GM19043 (cell line): ENCODE results near the gene SPANXN4.

ENCODE experiments used
- ATAC-seq: cut with Tn5 transposase; IDR thresholded peaks from one replicate; pipeline ENCODE4 v1.9.1; 2021; ENCODE audit warnings: low read depth; ENCODE audit not compliant: unreplicated experiment

SPANXN4 gene

DNA sequence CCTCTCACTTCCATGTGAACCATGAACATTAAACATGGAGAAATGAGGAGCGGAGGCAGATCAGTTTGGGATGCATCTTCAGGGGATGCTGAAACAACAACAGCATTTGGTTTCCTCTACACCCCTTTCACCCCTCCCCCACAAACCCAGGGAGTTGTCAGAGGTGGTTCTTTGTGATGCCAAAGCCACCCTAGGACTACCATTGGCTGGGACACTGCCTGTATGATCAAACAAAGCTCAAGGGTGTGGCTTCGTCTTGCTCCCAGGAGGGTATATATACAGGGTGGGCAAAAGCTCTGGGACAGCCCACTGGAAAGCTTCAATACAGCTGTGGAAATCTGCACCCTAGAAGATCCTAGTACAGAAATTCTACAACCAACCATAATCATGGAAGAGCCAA lies at the start of gene SPANXN4:
TSS of gene SPANXN4 (plus strand) at position 301 of the 400 bp plus-strand sequence. CDS start at position 388, 87 bp downstream.
- ATAC-seq, result no peak

GRCh38 chrX:142977128-142977914 lies 48.4 kb upstream of the SPANXN4 start:
- ATAC-seq, result peak; percentile 68

DNA sequence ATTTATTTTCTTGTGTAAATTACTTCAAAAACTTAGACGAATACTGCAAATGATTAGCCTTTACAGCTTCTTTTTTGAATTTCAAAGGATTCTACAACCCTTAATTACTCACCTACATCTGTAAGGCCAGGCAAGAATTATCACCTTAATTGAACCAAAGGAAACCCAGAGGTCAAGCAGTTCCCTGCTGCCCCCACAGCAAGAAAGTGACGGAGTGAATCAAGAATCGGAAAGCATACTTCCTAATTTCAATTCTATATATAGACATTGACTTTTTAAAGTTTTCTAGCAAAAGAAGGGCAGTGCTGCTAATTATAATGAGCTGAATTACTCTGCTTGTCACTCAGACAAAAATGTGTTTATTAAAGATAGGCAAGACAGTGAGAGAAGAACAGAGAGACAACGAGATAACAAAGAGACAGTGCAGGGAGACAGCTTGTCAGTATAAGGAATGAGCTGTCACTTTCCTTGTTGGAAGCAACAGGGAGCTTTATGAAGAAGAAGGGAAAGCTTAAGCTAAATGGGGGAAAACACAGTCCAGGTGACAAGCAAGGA lies 47.5 kb upstream of the SPANXN4 start:
- no peak for ATAC-seq

DNA sequence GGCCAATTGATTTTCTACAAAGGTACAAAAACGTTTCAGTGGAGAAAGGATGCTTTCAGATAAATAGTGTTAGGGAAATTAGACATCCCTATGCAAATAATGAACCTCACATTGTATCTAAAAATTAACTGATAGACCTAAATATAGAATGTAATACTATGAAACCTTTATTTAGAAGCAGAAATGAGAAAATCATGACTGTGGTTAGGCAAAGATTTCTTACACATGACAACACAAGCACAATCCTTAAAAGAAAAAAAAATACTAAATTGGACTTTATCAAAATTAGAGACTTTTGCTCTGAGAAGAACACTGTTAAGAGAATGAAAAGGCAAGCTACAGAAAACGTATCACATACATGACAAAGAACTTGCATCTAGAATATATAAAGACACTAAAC lies 43.0 kb upstream of the SPANXN4 start:
- ATAC-seq, result no peak

GRCh38 chrX:142994988-142995387 lies 30.7 kb upstream of the SPANXN4 start:
- no peak for ATAC-seq

DNA sequence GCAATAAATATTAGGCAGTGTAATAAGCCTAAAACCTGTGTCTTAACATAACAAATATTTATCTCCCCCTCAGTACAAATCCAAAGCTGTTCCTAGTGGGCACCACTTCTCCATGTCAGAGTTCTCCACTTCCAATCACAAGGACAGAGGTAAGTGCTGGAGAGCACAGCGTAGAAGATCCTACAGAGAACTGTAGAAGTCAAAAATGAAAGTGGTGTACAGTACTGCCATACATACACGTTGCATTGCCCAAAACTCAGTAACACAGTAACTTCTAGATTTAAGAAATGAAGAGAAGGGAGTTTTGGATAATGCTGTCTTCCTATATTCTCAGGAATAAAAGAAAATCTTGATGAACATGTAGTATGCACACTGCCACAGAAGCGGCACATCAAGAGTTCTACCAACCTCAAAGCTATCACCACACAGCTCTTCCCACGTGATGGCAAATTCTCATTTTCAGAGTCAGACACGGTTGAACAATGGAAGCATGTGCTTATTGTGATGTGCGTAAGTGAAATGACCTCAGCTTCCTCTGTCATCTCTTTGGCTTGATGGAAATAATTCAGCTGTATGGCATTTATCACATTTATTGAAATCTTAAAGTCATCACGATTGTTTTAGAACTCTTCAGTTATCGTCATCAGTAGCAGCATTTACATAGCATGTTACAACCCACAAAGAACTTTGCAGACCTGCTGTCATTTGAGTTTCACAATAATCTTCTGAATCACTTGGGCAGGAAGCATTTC lies 27.1 kb upstream of the SPANXN4 start:
- no peak for ATAC-seq

- no peak for ATAC-seq
Observed at GRCh38 chrX:142999199-142999701, 26.5 kb upstream of the SPANXN4 start.

- ATAC-seq, result no peak
Observed at GRCh38 chrX:143002206-143002605, 23.5 kb upstream of the SPANXN4 start.

DNA sequence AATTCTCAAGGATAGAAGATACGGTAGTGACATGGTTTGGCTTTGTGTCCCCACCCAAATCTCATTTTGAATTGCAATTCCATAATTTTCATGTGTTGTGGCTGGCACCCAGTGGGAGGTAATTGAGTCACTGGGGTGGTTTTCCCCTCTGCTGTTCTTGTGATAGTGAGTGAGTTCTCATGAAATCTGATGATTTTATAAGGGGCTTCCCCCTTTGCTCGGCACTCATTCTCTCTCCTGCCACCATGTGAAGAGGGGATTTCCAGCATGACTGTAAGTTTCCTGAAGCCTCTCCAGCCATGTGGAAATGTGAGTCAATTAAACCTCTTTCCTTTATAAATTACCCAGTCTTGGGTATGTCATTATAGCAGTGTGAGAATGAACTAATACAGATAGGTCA lies 8.5 kb upstream of the SPANXN4 start:
- ATAC-seq, result no peak

- ATAC-seq, result no peak
Observed at GRCh38 chrX:143027275-143027674, 1.5 kb downstream of the SPANXN4 start.

DNA sequence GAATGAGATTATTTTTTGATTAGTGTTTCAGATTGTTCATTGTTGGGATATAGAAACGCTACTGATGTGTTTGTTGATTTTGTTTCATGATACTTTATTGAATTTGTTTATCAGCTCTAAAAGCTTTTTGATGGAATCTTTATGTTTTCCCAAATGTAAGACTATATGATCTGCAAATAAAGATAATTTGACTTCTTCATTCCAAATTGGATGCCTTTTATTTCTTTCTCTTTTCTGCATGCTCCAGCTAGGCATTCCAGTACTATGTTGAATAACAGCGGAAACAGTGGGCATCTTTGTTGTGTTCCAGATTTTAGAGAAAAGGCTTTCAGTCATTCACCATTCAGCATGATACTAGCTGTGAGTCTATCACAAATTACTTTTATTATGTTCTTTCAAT lies 21.8 kb downstream of the SPANXN4 start:
- no peak for ATAC-seq

DNA sequence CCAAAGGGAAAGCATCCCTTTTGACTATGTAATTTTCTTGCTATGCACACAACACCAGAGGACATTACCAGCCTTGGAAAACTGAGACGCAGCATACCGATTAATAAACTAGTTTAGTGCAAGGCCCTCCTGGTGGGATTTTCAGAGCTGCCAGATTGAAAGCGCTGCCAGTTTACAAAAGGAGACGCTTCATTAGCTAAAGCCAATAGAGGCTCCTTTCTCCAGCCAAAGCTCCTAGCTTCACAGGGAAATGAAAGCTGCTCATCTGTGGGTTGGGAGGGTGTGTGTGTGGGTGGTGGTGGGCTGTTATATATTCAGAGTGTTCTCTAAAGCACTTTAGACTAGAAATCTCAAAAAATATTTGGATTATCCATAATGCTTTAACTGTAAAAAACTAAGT lies 32.4 kb downstream of the SPANXN4 start:
- no peak for ATAC-seq

GRCh38 chrX:143081231-143081630 lies 55.5 kb downstream of the SPANXN4 start:
- ATAC-seq, result no peak

- ATAC-seq, result no peak
Observed at GRCh38 chrX:143082537-143082936, 56.8 kb downstream of the SPANXN4 start.
